BLaER1 treated with 17β-estradiol and CSF1 and Interleukin-3, amounts not matched to agents 10 nM and 100 nM (cell line): ENCODE data around the gene NCKIPSD.

Experiments
- H3K27ac ChIP-seq, 11 experiments: shearing (Covaris generic); formaldehyde crosslinking; 2 replicates each; pipeline ENCODE4 v1.8.1; 2022
- H3K27me3 ChIP-seq, 11 experiments: shearing (Covaris generic); formaldehyde crosslinking; 2 replicates each; pipeline ENCODE4 v1.8.1; 2022
- H3K36me3 ChIP-seq, 11 experiments: shearing (Covaris generic); formaldehyde crosslinking; 2 replicates each; pipeline ENCODE4 v1.8.1; 2022
- H3K4me1 ChIP-seq, 10 experiments: shearing (Covaris generic); formaldehyde crosslinking; 2 replicates each; pipeline ENCODE4 v1.8.1; 2022
- H3K4me2 ChIP-seq, 11 experiments: shearing (Covaris generic); formaldehyde crosslinking; 2 replicates each; pipeline ENCODE4 v1.8.1; 2022
- H3K4me3 ChIP-seq, 10 experiments: shearing (Covaris generic); formaldehyde crosslinking; 2 replicates each; pipeline ENCODE4 v1.8.1; 2022
- H3K9ac ChIP-seq, 11 experiments: shearing (Covaris generic); formaldehyde crosslinking; 2 replicates each; pipeline ENCODE4 v1.8.1; 2022
- H3K9me3 ChIP-seq, 11 experiments: shearing (Covaris generic); formaldehyde crosslinking; replicated peaks in 1 of 11; 2 replicates each; pipeline ENCODE4 v1.8.1; 2022
- H4K20me1 ChIP-seq, 11 experiments: shearing (Covaris generic); formaldehyde crosslinking; 2 replicates each; pipeline ENCODE4 v1.8.1; 2022
- Cebpa-rat ChIP-seq, 11 experiments: shearing (Covaris generic); IDR thresholded peaks; 2 replicates each; pipeline ENCODE4 v1.8.1; 2022

Gene NCKIPSD

GRCh38 chr3:48651771-48652170 lies 33.9 kb downstream of the NCKIPSD start:
- H3K36me3 ChIP-seq, result no peaks in the 10 kb centered on the region
- H3K9me3 ChIP-seq, result no peaks in the 10 kb centered on the region
- no peak overlapping the region for H3K4me3 ChIP-seq
- no peak overlapping the region for H3K4me2 ChIP-seq
- no peak overlapping the region for H3K9ac ChIP-seq
- peaks cover 0 to 15% (median 2%) of the 10 kb centered on the region in 11 experiments; a peak in 7 of 22 replicates for H3K27me3 ChIP-seq
- H4K20me1 ChIP-seq, result peaks cover 0 to 18% (median 0%) of the 10 kb centered on the region in 11 experiments; a peak in 2 of 22 replicates
- TF ChIP-seq Cebpa-rat (IDR thresholded peaks at IDR 0.05), result no peak
- no peak overlapping the region for H3K27ac ChIP-seq
- H3K4me1 ChIP-seq, result peaks cover 0 to 21% (median 12%) of the 10 kb centered on the region in 10 experiments; a peak in 19 of 20 replicates

- Histone ChIP-seq H3K9ac (no peak overlapping the region), H3K4me3 (no peak overlapping the region), H3K36me3 (no peaks in the 10 kb centered on the region), H3K9me3 (no peaks in the 10 kb centered on the region), H4K20me1 (peaks cover 0 to 18% (median 0%) of the 10 kb centered on the region in 11 experiments; a peak in 3 of 22 replicates), H3K4me2 (no peak overlapping the region), H3K27ac (no peak overlapping the region), H3K4me1 (peaks cover 0 to 14% (median 5%) of the 10 kb centered on the region in 10 experiments; a peak in 12 of 20 replicates), H3K27me3 (peaks cover 0 to 7% (median 0%) of the 10 kb centered on the region in 11 experiments; a peak in 3 of 22 replicates)
- TF ChIP-seq Cebpa-rat (IDR thresholded peaks at IDR 0.05), result no peak
Measured at GRCh38 chr3:48650723-48651122, 35.0 kb downstream of the NCKIPSD start.

- peaks cover 0 to 10% (median 0%) of the 10 kb centered on the region in 11 experiments; a peak in 2 of 22 replicates for H4K20me1 ChIP-seq
- H3K9me3 ChIP-seq, result no peaks in the 10 kb centered on the region
- H3K4me1 ChIP-seq, result peaks cover 0 to 4% (median 0%) of the 10 kb centered on the region in 10 experiments; a peak in 1 of 20 replicates
- TF ChIP-seq Cebpa-rat (IDR thresholded peaks at IDR 0.05), result no peak
- H3K27ac ChIP-seq, result no peak overlapping the region
- H3K4me3 ChIP-seq, result no peak overlapping the region
- H3K9ac ChIP-seq, result no peak overlapping the region
- H3K4me2 ChIP-seq, result no peak overlapping the region
- H3K27me3 ChIP-seq, result no peaks in the 10 kb centered on the region
- no peaks in the 10 kb centered on the region for H3K36me3 ChIP-seq
Measured at GRCh38 chr3:48648188-48648850, 37.4 kb downstream of the NCKIPSD start.

GRCh38 chr3:48647714-48648113 lies 38.0 kb downstream of the NCKIPSD start:
- Histone ChIP-seq H3K27ac (no peak overlapping the region), H3K9me3 (no peaks in the 10 kb centered on the region), H3K4me2 (no peak overlapping the region), H4K20me1 (peaks cover 0 to 11% (median 0%) of the 10 kb centered on the region in 11 experiments; a peak in 2 of 22 replicates), H3K4me3 (no peak overlapping the region), H3K27me3 (no peaks in the 10 kb centered on the region), H3K9ac (no peak overlapping the region), H3K36me3 (no peaks in the 10 kb centered on the region), H3K4me1 (no peaks in the 10 kb centered on the region)
- TF ChIP-seq Cebpa-rat (IDR thresholded peaks at IDR 0.05), result no peak

- no peak for TF ChIP-seq Cebpa-rat (IDR thresholded peaks at IDR 0.05)
Measured at GRCh38 chr3:48644898-48645760, 40.6 kb downstream of the NCKIPSD start.

GRCh38 chr3:48642605-48643004 lies 43.1 kb downstream of the NCKIPSD start:
- Histone ChIP-seq H3K4me2 (no peak overlapping the region), H3K4me1 (peaks cover 0 to 11% (median 0%) of the 10 kb centered on the region in 10 experiments; a peak in 1 of 20 replicates), H3K9me3 (no peaks in the 10 kb centered on the region), H3K9ac (no peak overlapping the region), H4K20me1 (peaks cover 0 to 15% (median 0%) of the 10 kb centered on the region in 11 experiments; a peak in 2 of 22 replicates), H3K36me3 (no peaks in the 10 kb centered on the region), H3K4me3 (no peak overlapping the region), H3K27ac (no peak overlapping the region), H3K27me3 (no peaks in the 10 kb centered on the region)
- no peak for TF ChIP-seq Cebpa-rat (IDR thresholded peaks at IDR 0.05)

More at GRCh38 chr3:48644898-48645760, 40.6 kb downstream of the NCKIPSD start:
- Histone ChIP-seq H3K4me2 (no peak overlapping the region), H3K4me3 (no peak overlapping the region), H3K9me3 (no peaks in the 10 kb centered on the region), H4K20me1 (peaks cover 0 to 15% (median 0%) of the 10 kb centered on the region in 11 experiments; a peak in 2 of 22 replicates), H3K4me1 (no peaks in the 10 kb centered on the region), H3K36me3 (no peaks in the 10 kb centered on the region), H3K9ac (no peak overlapping the region), H3K27ac (no peak overlapping the region), H3K27me3 (no peaks in the 10 kb centered on the region)

GRCh38 chr3:48641396-48641795 lies 44.3 kb downstream of the NCKIPSD start:
- Histone ChIP-seq H3K4me3 (no peak overlapping the region), H3K27me3 (no peaks in the 10 kb centered on the region), H3K9me3 (no peaks in the 10 kb centered on the region), H3K36me3 (no peaks in the 10 kb centered on the region), H3K27ac (no peak overlapping the region), H3K9ac (no peak overlapping the region; a peak in 2 of 22 replicates), H4K20me1 (peaks cover 0 to 15% (median 0%) of the 10 kb centered on the region in 11 experiments; a peak in 2 of 22 replicates), H3K4me1 (peaks cover 4 to 23% (median 10%) of the 10 kb centered on the region in 10 experiments), H3K4me2 (no peak overlapping the region)
- no peak for TF ChIP-seq Cebpa-rat (IDR thresholded peaks at IDR 0.05)

GRCh38 chr3:48639944-48640606 lies 45.6 kb downstream of the NCKIPSD start:
- H3K27ac ChIP-seq, result no peak overlapping the region
- no peak overlapping the region for H3K4me2 ChIP-seq
- no peak overlapping the region for H3K4me3 ChIP-seq
- H3K27me3 ChIP-seq, result no peaks in the 10 kb centered on the region
- H3K36me3 ChIP-seq, result no peaks in the 10 kb centered on the region
- peaks cover 10 to 32% (median 17%) of the 10 kb centered on the region in 10 experiments for H3K4me1 ChIP-seq
- TF ChIP-seq Cebpa-rat (IDR thresholded peaks at IDR 0.05), result no peak
- H3K9me3 ChIP-seq, result no peaks in the 10 kb centered on the region
- H3K9ac ChIP-seq, result no peak overlapping the region
- H4K20me1 ChIP-seq, result peaks cover 0 to 10% (median 0%) of the 10 kb centered on the region in 11 experiments; a peak in 2 of 22 replicates
